BLaER1 (cell line): Measurements from ENCODE around the gene IL5.
"Not testable (repeated sequence)": the region's sequence is repeated elsewhere in the genome, so short reads cannot be mapped to it uniquely, and the experiment has no call there.

Source experiments
- H3K27ac ChIP-seq: shearing (Covaris generic); formaldehyde crosslinking; 2 replicates; pipeline ENCODE4 v1.8.1; 2022
- H3K27me3 ChIP-seq: shearing (Covaris generic); formaldehyde crosslinking; 2 replicates; pipeline ENCODE4 v1.8.1; 2022
- H3K36me3 ChIP-seq: shearing (Covaris generic); formaldehyde crosslinking; 2 replicates; pipeline ENCODE4 v1.8.1; 2022
- H3K4me1 ChIP-seq: shearing (Covaris generic); formaldehyde crosslinking; 2 replicates; pipeline ENCODE4 v1.8.1; 2022
- H3K4me2 ChIP-seq: shearing (Covaris generic); formaldehyde crosslinking; 2 replicates; pipeline ENCODE4 v1.8.1; 2022
- H3K4me3 ChIP-seq: shearing (Covaris generic); formaldehyde crosslinking; 2 replicates; pipeline ENCODE4 v1.8.1; 2022
- H3K9ac ChIP-seq: shearing (Covaris generic); formaldehyde crosslinking; 2 replicates; pipeline ENCODE4 v1.8.1; 2022
- H3K9me3 ChIP-seq: shearing (Covaris generic); formaldehyde crosslinking; 2 replicates; pipeline ENCODE4 v1.8.1; 2022
- H4K20me1 ChIP-seq: shearing (Covaris generic); formaldehyde crosslinking; 2 replicates; pipeline ENCODE4 v1.8.1; 2022
- Cebpa-rat ChIP-seq: shearing (Covaris generic); IDR thresholded peaks from 2 replicates; pipeline ENCODE4 v1.8.1; 2022

Gene IL5

GRCh38 chr5:132543472-132544201 is at the start of gene IL5:
IL5 (minus strand) TSS chr5:132543522; CDS start chr5:132543478, 44 bp downstream.
- Histone ChIP-seq H4K20me1 (no peaks in the 10 kb centered on the region), H3K4me2 (no peak within 1 kb of the TSS), H3K9me3 (no peaks in the 10 kb centered on the region), H3K4me3 (no peak within 1 kb of the TSS), H3K27ac (no peak within 1 kb of the TSS), H3K4me1 (no peaks in the 10 kb centered on the region), H3K36me3 (no peaks in the 10 kb centered on the region), H3K9ac (no peak within 1 kb of the TSS), H3K27me3 (no peaks in the 10 kb centered on the region)
- TF ChIP-seq Cebpa-rat: no peak

GRCh38 chr5:132592521-132592920 is 49.2 kb upstream of the IL5 start:
- H3K9ac ChIP-seq: no peak overlapping the region
- H3K27me3 ChIP-seq: no peaks in the 10 kb centered on the region
- no peak overlapping the region for H3K4me2 ChIP-seq
- no peak for TF ChIP-seq Cebpa-rat
- no peaks in the 10 kb centered on the region for H4K20me1 ChIP-seq
- no peaks in the 10 kb centered on the region for H3K4me1 ChIP-seq
- no peaks in the 10 kb centered on the region for H3K9me3 ChIP-seq
- H3K27ac ChIP-seq: no peak overlapping the region
- H3K36me3 ChIP-seq: peaks cover 64% of the 10 kb centered on the region
- no peak overlapping the region for H3K4me3 ChIP-seq

- no peak for TF ChIP-seq Cebpa-rat
- peaks cover 61% of the 10 kb centered on the region for H3K36me3 ChIP-seq
- H3K27ac ChIP-seq: no peak overlapping the region
- no peaks in the 10 kb centered on the region for H3K9me3 ChIP-seq
- H3K4me2 ChIP-seq: no peak overlapping the region
- H3K9ac ChIP-seq: no peak overlapping the region
- no peak overlapping the region for H3K4me3 ChIP-seq
- H3K4me1 ChIP-seq: no peaks in the 10 kb centered on the region
- H3K27me3 ChIP-seq: no peaks in the 10 kb centered on the region
- H4K20me1 ChIP-seq: no peaks in the 10 kb centered on the region
These were observed 47.8 kb upstream of the IL5 start for GRCh38 chr5:132591145-132591544.

GRCh38 chr5:132589467-132589866 is 46.1 kb upstream of the IL5 start:
- H3K27ac ChIP-seq: no peak overlapping the region
- H3K4me2 ChIP-seq: no peak overlapping the region
- H3K27me3 ChIP-seq: no peaks in the 10 kb centered on the region
- H3K36me3 ChIP-seq: peaks cover 51% of the 10 kb centered on the region
- no peak overlapping the region for H3K4me3 ChIP-seq
- no peak overlapping the region for H3K9ac ChIP-seq
- H3K4me1 ChIP-seq: no peaks in the 10 kb centered on the region
- H4K20me1 ChIP-seq: no peaks in the 10 kb centered on the region
- no peaks in the 10 kb centered on the region for H3K9me3 ChIP-seq
- no peak for TF ChIP-seq Cebpa-rat

GRCh38 chr5:132586063-132586462 is 42.7 kb upstream of the IL5 start:
- no peak overlapping the region for H3K4me2 ChIP-seq
- peaks cover 64% of the 10 kb centered on the region for H3K36me3 ChIP-seq
- no peak overlapping the region for H3K27ac ChIP-seq
- no peaks in the 10 kb centered on the region for H3K9me3 ChIP-seq
- no peaks in the 10 kb centered on the region for H3K4me1 ChIP-seq
- no peaks in the 10 kb centered on the region for H3K27me3 ChIP-seq
- no peak for TF ChIP-seq Cebpa-rat
- H3K4me3 ChIP-seq: no peak overlapping the region
- H4K20me1 ChIP-seq: no peaks in the 10 kb centered on the region
- H3K9ac ChIP-seq: no peak overlapping the region

GRCh38 chr5:132584560-132584959 is 41.2 kb upstream of the IL5 start:
- not testable (repeated sequence) for H3K4me3 ChIP-seq, H4K20me1 ChIP-seq, H3K27ac ChIP-seq, H3K9ac ChIP-seq, H3K4me2 ChIP-seq, H3K9me3 ChIP-seq, H3K4me1 ChIP-seq, H3K27me3 ChIP-seq
- peaks cover 59% of the 10 kb centered on the region for H3K36me3 ChIP-seq

- Histone ChIP-seq H3K9ac (no peak overlapping the region), H3K4me3 (no peak overlapping the region), H3K36me3 (peaks cover 72% of the 10 kb centered on the region), H3K9me3 (peaks cover 17% of the 10 kb centered on the region), H3K27me3 (no peaks in the 10 kb centered on the region), H3K27ac (no peak overlapping the region), H4K20me1 (no peaks in the 10 kb centered on the region), H3K4me1 (no peaks in the 10 kb centered on the region), H3K4me2 (no peak overlapping the region)
- no peak for TF ChIP-seq Cebpa-rat
These were observed 32.8 kb upstream of the IL5 start for GRCh38 chr5:132576123-132576522.

- Histone ChIP-seq H3K9me3 (peaks cover 36% of the 10 kb centered on the region), H4K20me1 (no peaks in the 10 kb centered on the region), H3K4me3 (no peak overlapping the region), H3K4me1 (no peaks in the 10 kb centered on the region), H3K9ac (no peak overlapping the region), H3K27ac (no peak overlapping the region), H3K36me3 (peaks cover 63% of the 10 kb centered on the region), H3K27me3 (no peaks in the 10 kb centered on the region), H3K4me2 (no peak overlapping the region)
- no peak for TF ChIP-seq Cebpa-rat
These were observed 23.3 kb upstream of the IL5 start for GRCh38 chr5:132566657-132567056.

- not testable (repeated sequence) for H3K4me1 ChIP-seq, H3K4me3 ChIP-seq, H3K9ac ChIP-seq, H4K20me1 ChIP-seq, H3K27ac ChIP-seq, H3K4me2 ChIP-seq, H3K27me3 ChIP-seq
- peaks cover 75% of the 10 kb centered on the region for H3K36me3 ChIP-seq
- H3K9me3 ChIP-seq: peaks cover 36% of the 10 kb centered on the region
These were observed 21.2 kb upstream of the IL5 start for GRCh38 chr5:132564555-132564954.

- Histone ChIP-seq H3K9me3 (peaks cover 36% of the 10 kb centered on the region), H3K4me3 (no peak overlapping the region), H3K4me2 (no peak overlapping the region), H3K27ac (no peak overlapping the region), H3K4me1 (peaks cover 20% of the 10 kb centered on the region), H3K27me3 (no peaks in the 10 kb centered on the region), H3K36me3 (peaks cover 68% of the 10 kb centered on the region), H3K9ac (no peak overlapping the region), H4K20me1 (no peaks in the 10 kb centered on the region)
- TF ChIP-seq Cebpa-rat: no peak
These were observed 18.3 kb upstream of the IL5 start for GRCh38 chr5:132561601-132562000.
